ENCODE results near the gene ATP5ME.

Gene ATP5ME

GRCh38 chr4:686413-687040, 12.5 kb upstream of the ATP5ME start:
- TF ChIP-seq CREB1 (IDR thresholded peaks at IDR 0.05; ENCODE audit: low read depth) (no peak), REST (IDR thresholded peaks at IDR 0.05; ENCODE audit: low read depth) (no peak), NFIC (IDR thresholded peaks at IDR 0.05) (no peak), TAF1 (IDR thresholded peaks at IDR 0.05; ENCODE audit: low read depth) (no peak), TEAD4 (IDR thresholded peaks at IDR 0.05) (no peak), YY1 (IDR thresholded peaks at IDR 0.05; ENCODE audit: low read depth) (no peak), FOXM1 (IDR thresholded peaks at IDR 0.05; ENCODE audit: borderline replicate concordance, low read depth) (no peak), MAX (IDR thresholded peaks at IDR 0.05) (no peak), USF1 (IDR thresholded peaks at IDR 0.05) (no peak), RAD21 (IDR thresholded peaks at IDR 0.05; ENCODE audit: low read depth) (no peak), ZBTB7A (IDR thresholded peaks at IDR 0.05; ENCODE audit: low read depth) (no peak), EGR1 (IDR thresholded peaks at IDR 0.05) (no peak), CEBPB (IDR thresholded peaks at IDR 0.05) (no peak), TCF12 (IDR thresholded peaks at IDR 0.05; ENCODE audit: low read depth) (no peak), EP300 (IDR thresholded peaks at IDR 0.05; ENCODE audit: borderline replicate concordance) (no peak)

- no peak for TF ChIP-seq CEBPB (IDR thresholded peaks at IDR 0.05)
- TF ChIP-seq TCF12 (IDR thresholded peaks at IDR 0.05; ENCODE audit: low read depth): no peak
- no peak for TF ChIP-seq USF1 (IDR thresholded peaks at IDR 0.05)
- no peak for TF ChIP-seq NFIC (IDR thresholded peaks at IDR 0.05)
- TF ChIP-seq MAX (IDR thresholded peaks at IDR 0.05): no peak
- TF ChIP-seq CREB1 (IDR thresholded peaks at IDR 0.05; ENCODE audit: low read depth): no peak
- TF ChIP-seq RAD21 (IDR thresholded peaks at IDR 0.05; ENCODE audit: low read depth): no peak
- no peak for TF ChIP-seq YY1 (IDR thresholded peaks at IDR 0.05; ENCODE audit: low read depth)
- no peak for TF ChIP-seq FOXM1 (IDR thresholded peaks at IDR 0.05; ENCODE audit: borderline replicate concordance, low read depth)
- no peak for TF ChIP-seq TEAD4 (IDR thresholded peaks at IDR 0.05)
- no peak for TF ChIP-seq TAF1 (IDR thresholded peaks at IDR 0.05; ENCODE audit: low read depth)
- no peak for TF ChIP-seq EP300 (IDR thresholded peaks at IDR 0.05; ENCODE audit: borderline replicate concordance)
- TF ChIP-seq ZBTB7A (IDR thresholded peaks at IDR 0.05; ENCODE audit: low read depth): no peak
- TF ChIP-seq EGR1 (IDR thresholded peaks at IDR 0.05): no peak
- no peak for TF ChIP-seq REST (IDR thresholded peaks at IDR 0.05; ENCODE audit: low read depth)
Measured at GRCh38 chr4:685679-686412, 11.8 kb upstream of the ATP5ME start.

GRCh38 chr4:684623-685327, 10.7 kb upstream of the ATP5ME start:
- TF ChIP-seq USF1 (IDR thresholded peaks at IDR 0.05): no peak
- no peak for TF ChIP-seq TEAD4 (IDR thresholded peaks at IDR 0.05)
- TF ChIP-seq CEBPB (IDR thresholded peaks at IDR 0.05): no peak
- TF ChIP-seq ZBTB7A (IDR thresholded peaks at IDR 0.05; ENCODE audit: low read depth): no peak
- no peak for TF ChIP-seq RAD21 (IDR thresholded peaks at IDR 0.05; ENCODE audit: low read depth)
- no peak for TF ChIP-seq FOXM1 (IDR thresholded peaks at IDR 0.05; ENCODE audit: borderline replicate concordance, low read depth)
- TF ChIP-seq TCF12 (IDR thresholded peaks at IDR 0.05; ENCODE audit: low read depth): no peak
- TF ChIP-seq MAX (IDR thresholded peaks at IDR 0.05): no peak
- no peak for TF ChIP-seq REST (IDR thresholded peaks at IDR 0.05; ENCODE audit: low read depth)
- TF ChIP-seq CREB1 (IDR thresholded peaks at IDR 0.05; ENCODE audit: low read depth): no peak
- TF ChIP-seq TAF1 (IDR thresholded peaks at IDR 0.05; ENCODE audit: low read depth): no peak
- TF ChIP-seq EGR1 (IDR thresholded peaks at IDR 0.05): no peak
- TF ChIP-seq NFIC (IDR thresholded peaks at IDR 0.05): no peak
- TF ChIP-seq YY1 (IDR thresholded peaks at IDR 0.05; ENCODE audit: low read depth): no peak
- TF ChIP-seq EP300 (IDR thresholded peaks at IDR 0.05; ENCODE audit: borderline replicate concordance): no peak

Data from Ishikawa (cell line).